GM23338 (cell line): ENCODE data around the gene STK38L. TPM values are rescaled to one million over a fixed set of nuclear protein-coding genes. Genes with fewer than 3 reads are reported as not detected.

Source experiments
- ATAC-seq: fragments of 200-7000 bp; cut with Tn5 transposase; 3 replicates; pipeline ENCODE4 v1.9.1; 2020
- DNase-seq: peaks from one replicate; pipeline ENCODE4 v3.0.0-alpha.2; 2015; ENCODE audit warnings: low spot score
- H2AFZ ChIP-seq: fragments of 200-600 bp; sonication (generic); 2 replicates; pipeline ENCODE4 v1.8.0; 2016; ENCODE audit warnings: antibody characterized with exemption, mild to moderate bottlenecking, moderate library complexity
- H3F3A ChIP-seq: fragments of 200-600 bp; sonication (generic); replicated peaks from 2 replicates; pipeline ENCODE4 v1.8.0; 2017; ENCODE audit warnings: antibody characterized with exemption, mixed run types, low read depth
- H3K27ac ChIP-seq: fragments of 200-600 bp; sonication (generic); 2 replicates; pipeline ENCODE4 v1.6.1; 2016; ENCODE audit warnings: low read depth
- H3K27me3 ChIP-seq: fragments of 200-600 bp; sonication (generic); 2 replicates; pipeline ENCODE4 v1.8.0; 2016; ENCODE audit warnings: mild to moderate bottlenecking, mixed run types, moderate library complexity; ENCODE audit not compliant: insufficient read depth
- H3K36me3 ChIP-seq: fragments of 200-600 bp; sonication (generic); 2 replicates; pipeline ENCODE4 v1.8.0; 2016; ENCODE audit warnings: mild to moderate bottlenecking; ENCODE audit not compliant: insufficient read depth
- H3K4me1 ChIP-seq: fragments of 200-600 bp; sonication (generic); 2 replicates; pipeline ENCODE4 v1.8.0; 2016; ENCODE audit warnings: mild to moderate bottlenecking, moderate library complexity; ENCODE audit not compliant: insufficient read depth
- H3K4me2 ChIP-seq: fragments of 200-600 bp; sonication (generic); 2 replicates; pipeline ENCODE4 v1.7.1; 2017; ENCODE audit warnings: mixed run types
- H3K4me3 ChIP-seq: fragments of 200-600 bp; sonication (generic); 2 replicates; pipeline ENCODE4 v1.6.1; 2016; ENCODE audit warnings: mixed run types
- H3K79me2 ChIP-seq: fragments of 200-600 bp; sonication (generic); replicated peaks from 2 replicates; pipeline ENCODE4 v1.8.0; 2017; ENCODE audit warnings: mild to moderate bottlenecking; ENCODE audit not compliant: insufficient read depth
- H3K9me2 ChIP-seq: fragments of 200-600 bp; sonication (generic); 2 replicates; pipeline ENCODE4 v1.8.0; 2017; ENCODE audit not compliant: insufficient read depth
- H4K20me1 ChIP-seq: fragments of 200-600 bp; sonication (generic); replicated peaks from 2 replicates; pipeline ENCODE4 v1.8.0; 2017; ENCODE audit warnings: mild to moderate bottlenecking; ENCODE audit not compliant: insufficient read depth
- H3K27ac Mint-ChIP-seq: 2 replicates; pipeline ENCODE4 v1.8.0; 2020; ENCODE audit warnings: inconsistent platforms, mild to moderate bottlenecking, moderate library complexity, mixed read lengths
- H3K27me3 Mint-ChIP-seq: 3 replicates; pipeline ENCODE4 v1.8.0; 2022; ENCODE audit warnings: low read depth, mild to moderate bottlenecking, moderate library complexity, mixed read lengths, inconsistent platforms; ENCODE audit not compliant: insufficient read depth, poor library complexity
- H3K36me3 Mint-ChIP-seq: 3 replicates; pipeline ENCODE4 v1.8.0; 2021; ENCODE audit warnings: low read depth, mild to moderate bottlenecking, inconsistent platforms, moderate library complexity, mixed read lengths
- H3K4me1 Mint-ChIP-seq: 3 replicates; pipeline ENCODE4 v1.8.0; 2020; ENCODE audit warnings: mild to moderate bottlenecking, inconsistent platforms, mixed read lengths
- H3K4me3 Mint-ChIP-seq: 3 replicates; pipeline ENCODE4 v1.8.0; 2021; ENCODE audit warnings: moderate library complexity, mild to moderate bottlenecking, inconsistent platforms, mixed read lengths
- H3K9me3 Mint-ChIP-seq: 3 replicates; pipeline ENCODE4 v1.8.0; 2020; ENCODE audit warnings: moderate library complexity, mild to moderate bottlenecking, inconsistent platforms, mixed read lengths
- EZH2phosphoT487 ChIP-seq: fragments of 200-600 bp; sonication (generic); IDR thresholded peaks from one replicate; pipeline ENCODE4 v1.8.1; 2018; ENCODE audit warnings: antibody characterized with exemption; ENCODE audit not compliant: unreplicated experiment
- JUNB ChIP-seq: IDR thresholded peaks from one replicate; pipeline ENCODE4 v1.6.1; 2016; ENCODE audit warnings: antibody characterized with exemption; ENCODE audit not compliant: unreplicated experiment
- NANOG ChIP-seq: IDR thresholded peaks from 2 replicates; pipeline ENCODE4 v1.6.1; 2016; ENCODE audit warnings: antibody characterized with exemption, borderline replicate concordance
- ZNF114 ChIP-seq: fragments of 250-450 bp; sonication (Bioruptor Pico); IDR thresholded peaks from 2 replicates; pipeline ENCODE4 v1.5.0; 2020; ENCODE audit warnings: mild to moderate bottlenecking, moderate library complexity
- ZNF331 ChIP-seq: fragments of 250-450 bp; sonication (Bioruptor Pico); IDR thresholded peaks from 2 replicates; pipeline ENCODE4 v1.5.0; 2020; ENCODE audit warnings: low read depth, mild to moderate bottlenecking, moderate library complexity
- ZNF462 ChIP-seq: fragments of 250-450 bp; sonication (Bioruptor Pico); IDR thresholded peaks from 2 replicates; pipeline ENCODE4 v1.5.0; 2020; ENCODE audit warnings: mild to moderate bottlenecking, moderate library complexity
- polyA plus RNA-seq: library from polyadenylated mRNA; unstranded; fragments of >200 nt; fragmentation: Nextera tagmentation; extraction: Ambion mirVana; gene quantifications from 2 replicates; pipeline ENCODE4 v1.2.1, GENCODE V29; 2016
- total RNA-seq: library from RNA; depleted of rRNA; stranded (reverse); fragments of >200 nt; shearing (Covaris generic); gene quantifications from 2 replicates; pipeline ENCODE4 v1.2.3, GENCODE V29; 2014

STK38L gene
- total and polyA plus RNA-seq, 2 experiments from 2014 or later = 28.9 to 56.5 TPM

GRCh38 chr12:27206801-27207502, 37.1 kb upstream of the STK38L start:
- no peak for TF ChIP-seq ZNF462 (CRISPR knock-in tag)
- TF ChIP-seq ZNF331 (CRISPR knock-in tag) = no peak
- no peak for TF ChIP-seq EZH2phosphoT487
- no peak for TF ChIP-seq ZNF114
- no peak for TF ChIP-seq NANOG
- TF ChIP-seq JUNB = no peak
- no peaks in the 10 kb centered on the region for H3K4me1 ChIP-seq
- peaks cover 2% of the 10 kb centered on the region for H3K27me3 Mint-ChIP-seq
- no peak overlapping the region for H3K27ac Mint-ChIP-seq
- H3K4me1 Mint-ChIP-seq = no peaks in the 10 kb centered on the region
- H3F3A ChIP-seq = no peaks in the 10 kb centered on the region
- ATAC-seq (no peak), DNase-seq (no peak)
- peaks cover 5% of the 10 kb centered on the region; the same call in 1 of the 2 replicates for H3K9me2 ChIP-seq
- no peaks in the 10 kb centered on the region for H3K27me3 ChIP-seq
- no peak overlapping the region for H3K27ac ChIP-seq
- H3K36me3 ChIP-seq = no peaks in the 10 kb centered on the region
- no peaks in the 10 kb centered on the region for H3K79me2 ChIP-seq
- H4K20me1 ChIP-seq = no peaks in the 10 kb centered on the region
- no peak overlapping the region for H3K4me2 ChIP-seq
- no peaks in the 10 kb centered on the region; the same call in 2 of the 3 replicates for H3K36me3 Mint-ChIP-seq
- H3K4me3 Mint-ChIP-seq = no peak overlapping the region
- no peak overlapping the region for H2AFZ ChIP-seq
- peaks cover 11% of the 10 kb centered on the region; the same call in 2 of the 3 replicates for H3K9me3 Mint-ChIP-seq
- H3K4me3 ChIP-seq = no peak overlapping the region
